HepG2 (cell line): Measurements from ENCODE around the gene TMOD2. TPM values are rescaled to one million over a fixed set of nuclear protein-coding genes. Genes with fewer than 3 reads are reported as not detected.

Experiments used
- ATAC-seq: fragments of 200-7000 bp; cut with Tn5 transposase; 3 replicates; pipeline ENCODE4 v1.9.1; 2020; ENCODE audit warnings: mild to moderate bottlenecking, moderate library complexity
- BruUV-seq: library from RNA; stranded (reverse); fragments of 400-500 nt; replicated peaks from 2 replicates; lab custom pipeline; 2021; lab: Mats Ljungman, UMichigan
- CTCF ChIA-PET: fragments of 300-600 bp; formaldehyde crosslinking; extraction: SDS; loops from one replicate; lab custom pipeline; 2021; ENCODE audit warnings: low total read pairs, inconsistent platforms, low intra/inter-chr PET ratio; lab: Yijun Ruan, JAX
- POLR2A ChIA-PET: fragments of 350-600 bp; sonication (Branson Sonifier 250); formaldehyde crosslinking; loops from one replicate; lab custom pipeline; 2020; ENCODE audit warnings: antibody characterized with exemption, inconsistent platforms; lab: Yijun Ruan, JAX
- DNase-seq: peaks from one replicate; pipeline ENCODE4 v3.0.0-alpha.2; 2015; ENCODE audit warnings: low spot score
- FAIRE-seq: peaks from 3 replicates; lab custom pipeline; 2011; peaks lifted over from hg19 to GRCh38; lab: Jason Lieb, UNC
- H2AFZ ChIP-seq: one replicate; pipeline ENCODE4 v1.6.1; 2011; ENCODE audit warnings: low read length, inconsistent platforms
- H3K27ac ChIP-seq: fragments of 300-600 bp; 3 replicates; pipeline ENCODE4 v1.8.0; 2011; ENCODE audit warnings: mixed run types, mild to moderate bottlenecking, mixed read lengths, low read length, inconsistent platforms; ENCODE audit not compliant: insufficient read depth; ENCODE audit errors: extremely low read length
- H3K27me3 ChIP-seq, 2 experiments: fragments of 200-600 bp in 1 of 2; 2 replicates in 1 of 2; 3 replicates in 1 of 2; pipeline versions ENCODE4 v1.6.0 to v1.8.0; 2011; ENCODE audit warnings: low read length in 2 of 2, mild to moderate bottlenecking in 2 of 2, moderate library complexity in 2 of 2, inconsistent platforms in 1 of 2; ENCODE audit not compliant: insufficient read depth in 2 of 2, control insufficient read depth in 1 of 2
- H3K36me3 ChIP-seq, 2 experiments: fragments of 200-600 bp in 1 of 2; replicated peaks in 1 of 2; 2 replicates in 1 of 2; 3 replicates in 1 of 2; pipeline versions ENCODE4 v1.5.1 to v1.8.0; 2011; ENCODE audit warnings: low read length in 2 of 2, inconsistent platforms in 1 of 2; ENCODE audit not compliant: insufficient read depth in 2 of 2, control insufficient read depth in 1 of 2
- H3K4me1 ChIP-seq: 2 replicates; pipeline ENCODE4 v1.5.1; 2012; ENCODE audit warnings: low read length, inconsistent platforms; ENCODE audit not compliant: insufficient read depth
- H3K4me2 ChIP-seq: 2 replicates; pipeline ENCODE4 v1.6.0; 2011; ENCODE audit warnings: low read depth, low read length, inconsistent platforms
- H3K4me3 ChIP-seq, 3 experiments: fragments of 200-600 bp in 1 of 3; sonication (generic), shearing (Covaris generic) in 1 of 3; replicated peaks in 1 of 3; 2 replicates each; pipeline ENCODE4 v1.5.1; 2011 to 2016; ENCODE audit warnings: low read length in 3 of 3, inconsistent platforms in 2 of 3, low read depth in 2 of 3, mild to moderate bottlenecking in 2 of 3, control low read depth in 1 of 3, mixed read lengths in 1 of 3; ENCODE audit not compliant: insufficient read depth in 1 of 3
- H3K79me2 ChIP-seq: one replicate; pipeline ENCODE4 v1.6.1; 2011; ENCODE audit warnings: low read length, inconsistent platforms; ENCODE audit not compliant: insufficient read depth
- H3K9ac ChIP-seq: 2 replicates; pipeline ENCODE4 v1.6.0; 2011; ENCODE audit warnings: mild to moderate bottlenecking, low read depth, low read length, inconsistent platforms; ENCODE audit not compliant: insufficient read depth
- H3K9me3 ChIP-seq: 2 replicates; pipeline ENCODE4 v1.5.1; 2012; ENCODE audit warnings: mild to moderate bottlenecking, low read length
- H4K20me1 ChIP-seq: 2 replicates; pipeline ENCODE4 v1.6.0; 2011; ENCODE audit warnings: inconsistent platforms, mild to moderate bottlenecking, low read length, moderate library complexity; ENCODE audit not compliant: insufficient read depth
- BATF2 ChIP-seq: sonication (generic); formaldehyde crosslinking; IDR thresholded peaks from 2 replicates; pipeline ENCODE4 v1.8.0; 2022; ENCODE audit warnings: mild to moderate bottlenecking, missing genetic modification reagents, moderate library complexity
- CSRNP2 ChIP-seq: sonication (generic); formaldehyde crosslinking; conservative IDR thresholded peaks from 2 replicates; pipeline ENCODE4 v1.8.0; 2022; ENCODE audit warnings: low read depth, missing genetic modification reagents
- IRX3 ChIP-seq: sonication (generic); formaldehyde crosslinking; IDR thresholded peaks from 2 replicates; pipeline ENCODE4 v1.8.1; 2023; ENCODE audit warnings: mild to moderate bottlenecking, low read depth, missing genetic modification reagents, borderline replicate concordance
- MAFF ChIP-seq: IDR thresholded peaks from 2 replicates; pipeline ENCODE4 v1.6.1; 2011; ENCODE audit warnings: low read depth, low read length, improper control_type of control experiment
- MAFK ChIP-seq, 2 experiments: IDR thresholded peaks in 1 of 2; conservative IDR thresholded peaks in 1 of 2; 2 replicates each; pipeline ENCODE4 v1.6.1; 2011; ENCODE audit warnings: improper control_type of control experiment in 2 of 2, low read length in 2 of 2
- SALL1 ChIP-seq: sonication (generic); formaldehyde crosslinking; IDR thresholded peaks from 2 replicates; pipeline ENCODE4 v1.8.0; 2022; ENCODE audit warnings: mild to moderate bottlenecking, missing genetic modification reagents
- ZIK1 ChIP-seq: sonication (generic); formaldehyde crosslinking; IDR thresholded peaks from 2 replicates; pipeline ENCODE4 v1.5.0; 2020; ENCODE audit warnings: mild to moderate bottlenecking, low read depth, missing genetic modification reagents, borderline replicate concordance
- WGBS: methylation state at CpG from one replicate; pipeline ENCODE4 v1.1.6; 2017; ENCODE audit warnings: low lambda C conversion rate; 5-methylcytosine and 5-hydroxymethylcytosine counted together
- in situ Hi-C: cut with HindIII; loops from 2 replicates; pipeline ENCODE4 v1.10.0; 2017; ENCODE audit warnings: low pct_unique_long_range_greater_than_20kb; ENCODE audit not compliant: extremely low pct_ligation_motif_present
- intact Hi-C: fragments of 100-400 bp; cut with micrococcal nuclease; formaldehyde crosslinking; loops from one replicate; pipeline ENCODE4 v1.10.0; 2022; ENCODE audit not compliant: unreplicated experiment
- polyA plus RNA-seq, 8 experiments: library from polyadenylated mRNA; depleted of rRNA in 3 of 8; stranded (reverse) in 7 of 8; unstranded in 1 of 8; fragments of >200 nt; fragmentation: Illumina TruSeq in 4 of 8; extraction: Trizol in 4 of 8; gene quantifications; 2 replicates each; pipeline versions ENCODE4 v1.2.1 to v1.2.3, GENCODE V29; 2011 to 2016; ENCODE audit warnings: low read depth in 4 of 8, missing spikeins in 1 of 8, mixed read lengths in 1 of 8; ENCODE audit not compliant: insufficient read depth in 1 of 8
- total RNA-seq, 5 experiments: library from RNA; depleted of rRNA; stranded (reverse); fragments of >200 nt; fragmentation: Illumina TruSeq; extraction: Trizol; gene quantifications; 2 replicates each; pipeline ENCODE4 v1.2.3, GENCODE V29; 2016; ENCODE audit warnings: low read depth in 1 of 5

Gene TMOD2
- total and polyA plus RNA-seq, 2 of the 13 experiments (the other 11 are each of a cell fraction or from before 2014, with no cell fraction given) = 0.01 to 0.02 TPM

DNA sequence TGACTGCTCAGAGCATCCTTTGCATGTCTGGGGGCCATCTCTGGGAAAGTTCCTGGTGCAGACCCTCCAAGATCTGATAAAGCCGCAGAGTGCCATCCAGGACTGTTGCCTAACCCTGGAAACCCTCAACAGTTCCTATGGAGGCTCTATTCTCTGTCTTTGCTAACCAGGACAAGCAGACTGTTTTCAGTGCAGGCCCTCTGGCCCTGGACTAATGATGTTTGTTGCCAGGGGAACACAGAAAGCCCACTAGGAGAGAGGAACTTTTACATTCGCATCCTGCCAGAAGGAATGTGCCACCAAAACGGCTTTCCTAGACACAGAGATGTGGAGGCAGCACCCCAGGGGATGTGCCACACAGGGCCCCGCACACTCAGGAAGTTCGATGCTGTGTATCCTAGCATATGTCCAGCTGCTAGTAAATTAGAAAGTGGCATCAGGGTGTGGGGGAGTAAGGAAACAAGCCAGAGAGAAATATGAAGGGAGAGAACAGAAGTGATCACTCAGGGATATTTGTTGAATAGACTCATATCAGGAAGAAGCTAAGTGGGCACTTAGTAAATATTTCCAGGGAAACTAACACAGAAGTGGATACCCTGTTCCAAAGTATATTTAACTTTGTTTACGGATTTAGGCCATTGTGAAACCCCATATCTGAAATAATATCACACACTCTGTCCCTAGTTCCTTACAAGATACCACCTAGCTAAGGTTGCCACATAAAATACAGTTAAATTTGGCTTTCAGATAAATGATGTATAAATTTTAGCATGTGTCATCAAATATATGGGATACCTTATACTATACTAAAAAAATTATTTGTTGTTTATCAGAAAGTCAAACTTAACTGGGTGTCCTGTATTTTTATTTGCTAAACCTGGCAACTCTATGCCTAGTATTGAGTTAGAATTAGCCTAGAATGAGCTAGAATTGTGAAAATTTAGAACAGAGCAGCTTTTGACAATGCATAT lies 48.2 kb downstream of the TMOD2 start:
- Histone ChIP-seq H3K4me3 (no peak overlapping the region), H3K27me3 (peaks cover 0 to 2% of the 10 kb centered on the region in 2 experiments; a peak in 2 of 5 replicates), H4K20me1 (no peaks in the 10 kb centered on the region), H3K9me3 (no peaks in the 10 kb centered on the region), H2AFZ (no peak overlapping the region), H3K4me2 (no peak overlapping the region), H3K79me2 (no peaks in the 10 kb centered on the region), H3K27ac (no peak overlapping the region), H3K9ac (no peak overlapping the region), H3K36me3 (no peaks in the 10 kb centered on the region), H3K4me1 (peaks cover 8% of the 10 kb centered on the region)
- no peak for DNase-seq
- ATAC-seq = no peak
- BruUV-seq = no TSS peak
- ChIA-PET CTCF (no interaction called here), POLR2A (no interaction called here)
- in situ Hi-C loops = no loop called here
- WGBS = 37% methylated on average over 5 of the region's 6 CpGs
- TF ChIP-seq CSRNP2 (no peak), SALL1 (no peak), BATF2 (CRISPR knock-in tag) (no peak), MAFK (conservative IDR thresholded peaks at IDR 0.05 in 1 of 2, IDR thresholded peaks at IDR 0.05 in 1 of 2; ENCODE audit: low read length in 2 of 2) (peak; percentile 29 to 66; a peak in 3 of 4 replicates), ZIK1 (CRISPR knock-in tag) (no peak), MAFF (0 out of 2 replicates have a peak, but pooled peaks have one; percentile 42), IRX3 (CRISPR knock-in tag) (no peak)
- no peak for FAIRE-seq
- intact Hi-C loops = no loop called here
